NCI-H1417 (cell line): Measurements from ENCODE around the gene PURA.
A peak's percentile ranks its signal among the peaks of the same experiment; 100 is the strongest.

Experiments
- DNase-seq, 3 experiments: peaks; one replicate each; lab custom pipeline; 2025; lab: John Stamatoyannopoulos, UW

The PURA gene

GRCh38 chr5:140109759-140110645 lies 3.9 kb upstream of the PURA start:
- no peak for DNase-seq

- no peak for DNase-seq
Measured at GRCh38 chr5:140110646-140110957, 3.3 kb upstream of the PURA start.

- DNase-seq = no peak
Measured at GRCh38 chr5:140111011-140111858, 2.7 kb upstream of the PURA start.

GRCh38 chr5:140111859-140112551 lies 1.9 kb upstream of the PURA start:
- no peak for DNase-seq

GRCh38 chr5:140112685-140113179 lies 1.2 kb upstream of the PURA start:
- DNase-seq = peak in 1 of 3 experiments; percentile 10

- DNase-seq = peak in 2 of 3 experiments; percentile 44 to 52
Measured at GRCh38 chr5:140113180-140113698, 670 bp upstream of the PURA start.

GRCh38 chr5:140114341-140115185 lies 654 bp downstream of the PURA start:
- peak; percentile 50 to 69 (median 61) for DNase-seq

- no peak for DNase-seq
Measured at GRCh38 chr5:140115186-140115500, 1.2 kb downstream of the PURA start.

GRCh38 chr5:140116716-140117115 lies 2.8 kb downstream of the PURA start:
- peak in 1 of 3 experiments; percentile 8 for DNase-seq

- DNase-seq = no peak
Measured at GRCh38 chr5:140117523-140117922, 3.6 kb downstream of the PURA start.

GRCh38 chr5:140118302-140118936 lies 4.5 kb downstream of the PURA start:
- peak in 1 of 3 experiments; percentile 0 for DNase-seq

- no peak for DNase-seq
Measured at GRCh38 chr5:140125637-140126036, 11.7 kb downstream of the PURA start, which contains the start of gene IGIP. Gene IGIP (plus strand): TSS chr5:140125937. CDS start chr5:140128477, 2,540 bp downstream.

GRCh38 chr5:140126315-140127012 lies 12.6 kb downstream of the PURA start:
- no peak for DNase-seq

- no peak for DNase-seq
Measured at GRCh38 chr5:140128376-140128775, 14.5 kb downstream of the PURA start.

- DNase-seq = no peak
Measured at GRCh38 chr5:140130949-140131733, 17.2 kb downstream of the PURA start.

- no peak for DNase-seq
Measured at GRCh38 chr5:140131967-140132409, 18.1 kb downstream of the PURA start.

- no peak for DNase-seq
Measured at GRCh38 chr5:140133514-140134167, 19.7 kb downstream of the PURA start.

GRCh38 chr5:140134277-140134935 lies 20.5 kb downstream of the PURA start:
- DNase-seq = no peak
